Fibroblast of villous mesenchyme (primary cell): ENCODE measurements around the gene SLC3A2. TPM values are rescaled to one million over a fixed set of nuclear protein-coding genes. Genes with fewer than 3 reads are reported as not detected.

Experiments
- DNase-seq: peaks from one replicate; pipeline ENCODE4 v3.0.0-alpha.2; 2010; ENCODE audit warnings: low read depth
- H3K4me3 ChIP-seq: 2 replicates; pipeline ENCODE4 v1.5.1; 2011; ENCODE audit warnings: low read depth, mild to moderate bottlenecking, low read length
- CTCF ChIP-seq: IDR thresholded peaks from 2 replicates; pipeline ENCODE4 v1.5.1; 2012; ENCODE audit warnings: low read depth, mild to moderate bottlenecking, low read length; ENCODE audit not compliant: insufficient read depth
- total RNA-seq: library from RNA; depleted of rRNA; stranded (reverse); fragments of >200 nt; gene quantifications from 2 replicates; pipeline ENCODE4 v1.2.3, GENCODE V29; 2012

The SLC3A2 gene
- total RNA-seq, 1 donor, result 117 TPM

- no peak overlapping the region for H3K4me3 ChIP-seq
Measured at GRCh38 chr11:62922653-62923431, 42.1 kb downstream of the SLC3A2 start.

DNA sequence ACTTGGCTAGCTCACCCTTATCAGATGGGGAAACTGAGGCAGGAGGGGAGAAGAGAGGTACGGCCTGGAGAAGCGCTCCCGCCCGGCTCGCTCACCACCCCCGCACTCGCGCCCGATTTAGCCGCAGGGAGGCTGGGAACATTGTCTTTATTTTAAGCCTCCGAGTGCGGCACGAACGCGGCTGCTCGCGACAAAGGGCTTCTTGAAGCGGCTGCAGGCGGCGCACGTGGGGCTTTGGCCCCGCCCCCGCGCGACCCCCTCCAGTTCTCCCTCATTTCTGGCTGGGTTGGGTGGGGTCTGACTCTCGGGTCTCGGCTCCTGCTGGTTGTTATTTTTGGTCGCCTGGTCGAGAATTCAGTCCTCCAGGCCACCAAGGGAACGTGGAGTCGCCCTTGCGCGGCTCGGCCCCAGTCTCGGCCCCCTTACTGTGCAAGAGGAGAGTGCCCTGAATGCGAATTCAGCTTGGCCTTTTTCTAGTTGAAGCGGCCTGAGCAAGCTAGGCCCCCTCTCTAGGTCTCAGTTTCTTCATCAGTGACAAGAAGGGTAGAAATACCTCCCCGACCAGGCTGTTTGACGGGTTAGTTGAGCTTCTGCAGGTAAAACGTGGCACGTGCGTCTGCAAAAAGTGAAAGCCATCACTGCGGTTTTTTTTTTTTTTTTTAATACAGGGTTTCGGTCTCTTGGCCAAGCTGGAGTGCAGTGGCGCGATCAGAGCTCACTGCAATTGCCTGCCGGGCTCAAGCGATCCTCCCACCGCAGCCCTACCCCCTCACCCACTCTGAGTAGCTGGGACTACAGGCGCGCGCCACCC lies 43.1 kb downstream of the SLC3A2 start:
- DNase-seq, result no peak
- H3K4me3 ChIP-seq, result no peak overlapping the region

More at GRCh38 chr11:62922653-62923431, 42.1 kb downstream of the SLC3A2 start:
- TF ChIP-seq CTCF, result peak; percentile 44
- DNase-seq, result no peak

DNA sequence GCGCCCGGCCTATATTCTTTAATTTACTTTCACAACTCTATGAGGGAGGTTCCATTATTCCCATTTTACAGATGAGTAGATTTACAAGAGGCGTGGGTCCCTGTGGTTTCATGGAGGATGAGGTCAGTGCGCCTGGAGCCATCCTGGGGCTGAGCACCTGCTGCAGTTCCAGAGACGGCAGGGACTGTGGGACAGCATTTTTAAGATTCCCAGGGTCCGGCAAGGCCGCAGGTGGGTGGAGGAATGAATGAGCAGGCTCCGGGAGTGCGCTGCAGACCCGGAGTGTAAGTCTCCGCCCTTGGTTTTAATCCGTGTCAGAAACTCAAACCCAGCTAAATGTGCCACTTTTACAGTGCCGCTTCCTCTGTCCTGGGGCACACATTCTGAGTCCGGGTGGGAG lies 44.6 kb downstream of the SLC3A2 start:
- H3K4me3 ChIP-seq, result no peak overlapping the region
- TF ChIP-seq CTCF, result no peak
- DNase-seq, result no peak

More for the DNA sequence above, 43.1 kb downstream of the SLC3A2 start:
- no peak for TF ChIP-seq CTCF

GRCh38 chr11:62925745-62926679 lies 45.3 kb downstream of the SLC3A2 start:
- DNase-seq, result no peak
- peak overlapping the region; percentile 17 for H3K4me3 ChIP-seq

DNA sequence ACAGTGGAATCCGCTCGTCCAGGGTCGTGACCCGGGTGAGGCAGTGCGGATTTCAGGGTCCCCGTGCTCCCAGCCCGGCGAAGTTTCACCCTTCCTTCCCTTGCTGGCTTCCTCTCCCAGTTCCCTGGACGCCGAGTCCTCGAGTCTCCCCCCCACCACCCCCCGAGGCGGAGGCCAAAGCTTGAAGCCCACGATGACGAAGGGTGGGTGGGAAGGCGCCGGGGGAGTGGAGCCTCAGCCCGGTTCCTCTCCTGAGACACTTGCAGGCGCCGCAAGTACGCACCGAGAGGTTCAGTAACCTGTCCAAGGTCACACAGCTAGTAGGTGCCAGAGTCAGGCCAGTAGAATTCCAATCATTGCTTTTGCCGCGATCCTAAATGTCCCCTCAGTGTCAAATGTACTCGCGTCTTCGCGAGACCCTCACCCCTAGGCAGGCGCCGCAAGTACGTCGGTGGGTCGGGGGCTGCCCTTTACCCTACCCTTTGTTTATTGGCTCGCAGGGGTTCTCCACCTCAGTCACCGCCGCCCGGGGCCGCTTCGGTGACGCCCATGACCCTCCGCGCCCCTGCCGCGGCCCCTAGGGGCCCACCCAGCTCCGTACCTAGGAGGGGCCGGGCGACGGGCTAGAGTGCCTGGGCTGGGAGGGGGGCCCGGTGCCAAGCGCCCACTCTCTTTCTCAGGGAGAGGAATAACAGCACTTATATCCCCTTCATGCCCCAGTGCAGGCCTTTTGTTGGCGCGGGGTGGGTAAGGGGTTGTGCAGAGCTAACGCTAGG lies 46.2 kb downstream of the SLC3A2 start:
- no peak for DNase-seq
- TF ChIP-seq CTCF, result no peak
- no peak overlapping the region for H3K4me3 ChIP-seq

More at GRCh38 chr11:62925745-62926679, 45.3 kb downstream of the SLC3A2 start:
- TF ChIP-seq CTCF, result no peak
